H1 (cell line): Measurements from ENCODE around the gene OSBP2. TPM values are rescaled to one million over a fixed set of nuclear protein-coding genes. Genes with fewer than 3 reads are reported as not detected.

Experiments
- CHD7 ChIP-seq: fragments of 300-600 bp; sonication (generic); IDR thresholded peaks from 2 replicates; pipeline ENCODE4 v1.7.1; 2012; ENCODE audit warnings: low read length, moderate library complexity, mild to moderate bottlenecking, inconsistent platforms; ENCODE audit not compliant: insufficient replicate concordance
- CREB1 ChIP-seq: IDR thresholded peaks from 2 replicates; pipeline ENCODE4 v1.6.1; 2012; ENCODE audit warnings: inconsistent platforms
- HDAC6 ChIP-seq: IDR thresholded peaks from one replicate; pipeline ENCODE4 v1.7.1; 2012; ENCODE audit warnings: low read depth, mild to moderate bottlenecking, inconsistent platforms, low read length, moderate library complexity
- NRF1 ChIP-seq: IDR thresholded peaks from 2 replicates; pipeline ENCODE4 v1.6.1; 2011; ENCODE audit warnings: mild to moderate bottlenecking, low read depth, low read length, improper control_type of control experiment
- PHF8 ChIP-seq: fragments of 200-600 bp; sonication (generic); conservative IDR thresholded peaks from 2 replicates; pipeline ENCODE4 v1.7.1; 2012; ENCODE audit warnings: low read depth, mild to moderate bottlenecking, inconsistent platforms, low read length, moderate library complexity
- RFX5 ChIP-seq: IDR thresholded peaks from 2 replicates; pipeline ENCODE4 v1.6.1; 2011; ENCODE audit warnings: low read depth, low read length, improper control_type of control experiment, borderline replicate concordance
- YY1 ChIP-seq: IDR thresholded peaks from 2 replicates; pipeline ENCODE4 v1.6.1; 2011; ENCODE audit warnings: low read depth, mild to moderate bottlenecking, low read length
- polyA plus RNA-seq, 7 experiments: library from polyadenylated mRNA; depleted of rRNA in 3 of 7; stranded (reverse) in 5 of 7; unstranded in 2 of 7; fragments of >200 nt in 5 of 7; fragments of 200-250 nt in 2 of 7; gene quantifications; 1 replicate in 5 of 7; 2 replicates in 1 of 7; 4 replicates in 1 of 7; pipeline versions ENCODE4 v1.2.1 to v1.2.3, GENCODE V29; 2011 to 2013; ENCODE audit warnings: missing spikeins in 2 of 7, mixed read lengths in 2 of 7
- total RNA-seq: library from RNA; stranded (reverse); fragmentation: NEBNext Ultra II Directional; extraction: Animal tissue kit (Norgen Biotek cat#: 25700); gene quantifications from 2 replicates; pipeline ENCODE4 v1.2.1, GENCODE V29; 2021

OSBP2 gene
- total and polyA plus RNA-seq, 2 of the 8 experiments (the other 6 are each of a cell fraction or from before 2014, with no cell fraction given): 3.4 to 3.7 TPM

- no peak for TF ChIP-seq CHD7
- no peak for TF ChIP-seq NRF1
- no peak for TF ChIP-seq RFX5
- TF ChIP-seq YY1: no peak
- TF ChIP-seq HDAC6: no peak
- no peak for TF ChIP-seq CREB1
- no peak for TF ChIP-seq PHF8
These were observed 48.8 kb downstream of the OSBP2 start (continued) for GRCh38 chr22:30743257-30744020.
